HEK293 (cell line): ENCODE data around the gene NSD1.
A peak's percentile ranks its signal among the peaks of the same experiment; 100 is the strongest.

Source experiments
- CTCF ChIA-PET: fragments of 350-600 bp; formaldehyde crosslinking; extraction: SDS; loops from one replicate; lab custom pipeline; 2021; ENCODE audit warnings: antibody characterized with exemption; lab: Yijun Ruan, JAX
- POLR2A ChIA-PET: fragments of 300-600 bp; formaldehyde crosslinking; extraction: SDS; loops from one replicate; lab custom pipeline; 2020; ENCODE audit warnings: antibody characterized with exemption, inconsistent platforms; lab: Yijun Ruan, JAX
- H3K27ac ChIP-seq: fragments of 200-500 bp; sonication (Bioruptor generic); 2 replicates; pipeline ENCODE4 v1.5.1; 2014; ENCODE audit warnings: low read depth, low read length, control low read depth, inconsistent platforms; ENCODE audit errors: extremely low read depth
- H3K36me3 ChIP-seq, 2 experiments: fragments of 200-500 bp in 1 of 2; sonication (Bioruptor generic) in 1 of 2; 1 replicate in 1 of 2; 2 replicates in 1 of 2; pipeline ENCODE4 v1.5.1; 2014 to 2017; ENCODE audit warnings: inconsistent platforms in 2 of 2, low read length in 2 of 2; ENCODE audit not compliant: control insufficient read depth in 2 of 2, insufficient read depth in 1 of 2
- H3K4me1 ChIP-seq: fragments of 200-500 bp; sonication (Bioruptor generic); 2 replicates; pipeline ENCODE4 v1.5.1; 2014; ENCODE audit warnings: mild to moderate bottlenecking, low read length, inconsistent platforms; ENCODE audit not compliant: control insufficient read depth, insufficient read depth
- H3K4me3 ChIP-seq: 2 replicates; pipeline ENCODE4 v1.5.1; 2011; ENCODE audit warnings: low read depth, mild to moderate bottlenecking, control low read depth, low read length, moderate library complexity
- H3K9me3 ChIP-seq: fragments of 200-500 bp; sonication (Bioruptor generic); 2 replicates; pipeline ENCODE4 v1.5.1; 2014; ENCODE audit warnings: low read depth, low read length, inconsistent platforms; ENCODE audit not compliant: control insufficient read depth, insufficient read depth
- BCL11A ChIP-seq: fragments of 450-650 bp; formaldehyde crosslinking; IDR thresholded peaks from 2 replicates; pipeline ENCODE4 v1.5.1; 2016; ENCODE audit warnings: low read depth, missing biosample characterization, missing genetic modification characterization
- EGR2 ChIP-seq: fragments of 450-650 bp; formaldehyde crosslinking; IDR thresholded peaks from 2 replicates; pipeline ENCODE4 v1.5.1; 2016; ENCODE audit warnings: low read depth, missing biosample characterization, missing genetic modification characterization
- RBAK ChIP-seq: fragments of 450-650 bp; formaldehyde crosslinking; IDR thresholded peaks from 2 replicates; pipeline ENCODE4 v1.5.1; 2016; ENCODE audit warnings: missing biosample characterization, missing genetic modification characterization
- YY1 ChIP-seq: fragments of 450-650 bp; formaldehyde crosslinking; IDR thresholded peaks from 2 replicates; pipeline ENCODE4 v1.5.1; 2018; ENCODE audit warnings: missing biosample characterization, missing genetic modification characterization
- ZBTB17 ChIP-seq: fragments of 450-650 bp; formaldehyde crosslinking; IDR thresholded peaks from 2 replicates; pipeline ENCODE4 v1.5.1; 2016; ENCODE audit warnings: missing biosample characterization, missing genetic modification characterization
- ZFP37 ChIP-seq: fragments of 450-650 bp; formaldehyde crosslinking; IDR thresholded peaks from 2 replicates; pipeline ENCODE4 v1.5.1; 2016; ENCODE audit warnings: missing biosample characterization, missing genetic modification characterization
- ZNF121 ChIP-seq: fragments of 450-650 bp; formaldehyde crosslinking; IDR thresholded peaks from 2 replicates; pipeline ENCODE4 v1.5.1; 2016; ENCODE audit warnings: missing biosample characterization, missing genetic modification characterization
- ZNF146 ChIP-seq: fragments of 450-650 bp; formaldehyde crosslinking; IDR thresholded peaks from 2 replicates; pipeline ENCODE4 v1.5.1; 2016; ENCODE audit warnings: missing biosample characterization, missing genetic modification characterization
- ZNF266 ChIP-seq: fragments of 450-650 bp; formaldehyde crosslinking; IDR thresholded peaks from 2 replicates; pipeline ENCODE4 v1.5.1; 2016; ENCODE audit warnings: missing biosample characterization, missing genetic modification characterization, low read depth
- ZNF302 ChIP-seq: fragments of 450-650 bp; formaldehyde crosslinking; IDR thresholded peaks from 2 replicates; pipeline ENCODE4 v1.5.1; 2016; ENCODE audit warnings: missing biosample characterization, missing genetic modification characterization, low read depth
- ZNF324 ChIP-seq: fragments of 450-650 bp; formaldehyde crosslinking; IDR thresholded peaks from 2 replicates; pipeline ENCODE4 v1.5.1; 2016; ENCODE audit warnings: missing biosample characterization, missing genetic modification characterization
- ZNF416 ChIP-seq: fragments of 450-650 bp; formaldehyde crosslinking; IDR thresholded peaks from 2 replicates; pipeline ENCODE4 v1.5.1; 2016; ENCODE audit warnings: missing biosample characterization, missing genetic modification characterization
- ZNF529 ChIP-seq: fragments of 450-650 bp; formaldehyde crosslinking; IDR thresholded peaks from 2 replicates; pipeline ENCODE4 v1.5.1; 2017; ENCODE audit warnings: missing genetic modification characterization, missing biosample characterization; ENCODE audit not compliant: insufficient replicate concordance
- ZNF549 ChIP-seq: fragments of 450-650 bp; IDR thresholded peaks from 2 replicates; pipeline ENCODE4 v1.5.1; 2018; ENCODE audit warnings: missing biosample characterization, missing genetic modification characterization, mild to moderate bottlenecking, inconsistent platforms, moderate library complexity
- ZNF600 ChIP-seq: fragments of 450-650 bp; formaldehyde crosslinking; IDR thresholded peaks from 2 replicates; pipeline ENCODE4 v1.5.1; 2016; ENCODE audit warnings: missing biosample characterization, missing genetic modification characterization
- ZNF654 ChIP-seq: fragments of 450-650 bp; formaldehyde crosslinking; IDR thresholded peaks from 2 replicates; pipeline ENCODE4 v1.5.1; 2016; ENCODE audit warnings: low read depth, missing biosample characterization, missing genetic modification characterization
- ZNF837 ChIP-seq: fragments of 450-650 bp; formaldehyde crosslinking; IDR thresholded peaks from 2 replicates; pipeline ENCODE4 v1.5.1; 2016; ENCODE audit warnings: missing biosample characterization, missing genetic modification characterization

Gene NSD1

GRCh38 chr5:177126771-177127170 lies 6.8 kb upstream of the NSD1 start:
- TF ChIP-seq ZNF600, result no peak
- TF ChIP-seq ZNF549 (tag by site-specific recombination), result no peak
- TF ChIP-seq ZNF302 (tag by site-specific recombination), result no peak
- TF ChIP-seq ZNF416, result no peak
- no peak for TF ChIP-seq ZNF654 (tag by site-specific recombination)
- TF ChIP-seq ZNF529 (tag by site-specific recombination), result no peak
- TF ChIP-seq RBAK (tag by site-specific recombination), result no peak
- no peaks in the 10 kb centered on the region for H3K4me1 ChIP-seq
- H3K36me3 ChIP-seq, result no peaks in the 10 kb centered on the region
- no peaks in the 10 kb centered on the region for H3K9me3 ChIP-seq
- ChIA-PET POLR2A (no interaction called here), CTCF (interaction anchor here (1.3 to 2.4 kb wide), 2 partner anchors 13 to 209 kb away, joined by 5 to 15 read pairs; no protein-coding TSS in a partner anchor)
- no peak overlapping the region for H3K27ac ChIP-seq
- no peak overlapping the region for H3K4me3 ChIP-seq

- Histone ChIP-seq H3K36me3 (no peaks in the 10 kb centered on the region), H3K4me3 (no peak overlapping the region), H3K9me3 (no peaks in the 10 kb centered on the region), H3K4me1 (no peaks in the 10 kb centered on the region), H3K27ac (no peak overlapping the region)
- TF ChIP-seq ZNF324 (tag by site-specific recombination), result no peak
- no peak for TF ChIP-seq ZNF266
- no peak for TF ChIP-seq ZNF837 (tag by site-specific recombination)
- no peak for TF ChIP-seq ZNF121
- no peak for TF ChIP-seq ZNF146 (tag by site-specific recombination)
- no peak for TF ChIP-seq EGR2 (tag by site-specific recombination)
- no peak for TF ChIP-seq ZFP37 (tag by site-specific recombination)
- POLR2A ChIA-PET, result no interaction called here
- CTCF ChIA-PET, result interaction anchor here (0.6 to 1.4 kb wide), 2 partner anchors 38 to 468 kb away, joined by 3 to 4 read pairs; no protein-coding TSS in a partner anchor
Measured at GRCh38 chr5:177128551-177128981, 5.0 kb upstream of the NSD1 start.

- Histone ChIP-seq H3K27ac (no peak overlapping the region), H3K9me3 (no peaks in the 10 kb centered on the region), H3K4me1 (peaks cover 7% of the 10 kb centered on the region), H3K36me3 (peaks cover 3 to 6% of the 10 kb centered on the region in 2 experiments), H3K4me3 (no peak overlapping the region)
- CTCF ChIA-PET, result interaction anchor here (1.0 kb wide), 1 partner anchor 17 kb away, joined by 3 read pairs; no protein-coding TSS in a partner anchor
- TF ChIP-seq ZBTB17 (tag by site-specific recombination), result peak; percentile 35
- no peak for TF ChIP-seq YY1 (tag by site-specific recombination)
- POLR2A ChIA-PET, result interaction anchor here (0.6 kb wide), 1 partner anchor 13 kb away, joined by 3 read pairs; no protein-coding TSS in a partner anchor
Measured at GRCh38 chr5:177130211-177131018, 3.2 kb upstream of the NSD1 start.

GRCh38 chr5:177131019-177131320 lies 2.6 kb upstream of the NSD1 start:
- Histone ChIP-seq H3K36me3 (peaks cover 8 to 12% of the 10 kb centered on the region in 2 experiments), H3K9me3 (no peaks in the 10 kb centered on the region), H3K4me1 (peaks cover 12% of the 10 kb centered on the region), H3K4me3 (no peak overlapping the region), H3K27ac (no peak overlapping the region)
- TF ChIP-seq BCL11A (tag by site-specific recombination), result no peak
- POLR2A ChIA-PET, result interaction anchor here (0.5 kb wide), 1 partner anchor 402 kb away, joined by 3 read pairs; no protein-coding TSS in a partner anchor
- CTCF ChIA-PET, result no interaction called here
